Activated CD8-positive, alpha-beta T cell treated with anti-CD3 and anti-CD28 coated beads, Interleukin-2, amount 10 ng/mL, durations not matched to agents 7 days and 5 days (primary cell): Measurements from ENCODE around the gene RPS6KA1. TPM values are rescaled to one million over a fixed set of nuclear protein-coding genes. Genes with fewer than 3 reads are reported as not detected.
"Not testable (repeated sequence)": the region's sequence is repeated elsewhere in the genome, so short reads cannot be mapped to it uniquely, and the experiment has no call there.

Source experiments
- ATAC-seq: fragments of 150-1000 bp; cut with Tn5 transposase; one replicate; pipeline ENCODE4 v1.10.0; 2021; ENCODE audit warnings: moderate library complexity
- CTCF ChIA-PET: fragments of 350-600 bp; sonication (Branson Sonifier 250); formaldehyde crosslinking; loops from one replicate; lab custom pipeline; 2021; ENCODE audit warnings: antibody characterized with exemption; lab: Charles Lee
- POLR2A ChIA-PET: fragments of 350-600 bp; sonication (Branson Sonifier 250); formaldehyde crosslinking; loops from one replicate; lab custom pipeline; 2021; ENCODE audit warnings: antibody characterized with exemption; lab: Charles Lee
- DNase-seq: peaks from one replicate; pipeline ENCODE4 v3.0.0-alpha.2; 2020
- H3K27ac Mint-ChIP-seq: one replicate; pipeline ENCODE4 v1.8.0; 2021; ENCODE audit warnings: mild to moderate bottlenecking, mixed read lengths
- H3K27me3 Mint-ChIP-seq: one replicate; pipeline ENCODE4 v1.8.0; 2021; ENCODE audit warnings: low read depth, mixed read lengths
- H3K36me3 Mint-ChIP-seq: one replicate; pipeline ENCODE4 v1.8.0; 2021; ENCODE audit warnings: low read depth, mixed read lengths
- H3K4me1 Mint-ChIP-seq: one replicate; pipeline ENCODE4 v1.8.0; 2021; ENCODE audit warnings: low read depth, mixed read lengths
- H3K4me3 Mint-ChIP-seq: one replicate; pipeline ENCODE4 v1.8.0; 2021; ENCODE audit warnings: mild to moderate bottlenecking, mixed read lengths
- H3K9me3 Mint-ChIP-seq: one replicate; pipeline ENCODE4 v1.8.0; 2022; ENCODE audit warnings: mixed read lengths; ENCODE audit not compliant: insufficient read depth
- total RNA-seq, 2 experiments: library from RNA; stranded (reverse); gene quantifications; one replicate each; pipeline ENCODE4 v1.2.3, GENCODE V29; 2021

RPS6KA1 gene
- total RNA-seq, 2 experiments from 2014 or later, result 179 to 193 TPM

DNA sequence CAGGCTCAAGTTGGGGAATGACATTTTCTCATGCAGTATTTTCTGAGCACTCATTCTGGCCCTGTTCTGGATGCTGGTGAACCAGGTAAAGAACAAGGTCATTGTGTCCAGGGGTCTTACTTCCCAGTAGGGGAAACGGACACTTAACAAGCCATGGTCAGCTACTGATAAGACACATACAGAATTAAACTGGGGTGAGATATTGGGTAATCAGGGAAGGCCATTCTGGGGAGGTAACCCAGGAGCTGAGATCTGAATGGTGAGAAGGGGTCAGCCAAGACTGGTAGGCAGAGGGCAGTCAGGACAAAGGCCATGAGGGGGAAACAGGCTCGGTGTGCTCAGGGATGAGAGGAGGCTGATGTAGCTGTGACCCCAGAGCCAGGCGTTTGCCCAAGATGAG lies 45.8 kb downstream of the RPS6KA1 start:
- DNase-seq (no peak), ATAC-seq (no peak)
- H3K27ac Mint-ChIP-seq, result peak overlapping the region; percentile 23
- CTCF ChIA-PET, result interaction anchor here (1.6 to 2.0 kb wide), 2 partner anchors 33 to 37 kb away, joined by 3 to 6 read pairs; no protein-coding TSS in a partner anchor
- no peaks in the 10 kb centered on the region for H3K27me3 Mint-ChIP-seq
- no peaks in the 10 kb centered on the region for H3K9me3 Mint-ChIP-seq
- no peak overlapping the region for H3K4me3 Mint-ChIP-seq
- peaks cover 41% of the 10 kb centered on the region for H3K36me3 Mint-ChIP-seq
- POLR2A ChIA-PET, result interaction anchor here (1.2 kb wide), 1 partner anchor 325 kb away, joined by 3 read pairs; the partner anchor contains the start of gene GPATCH3
- peaks cover 23% of the 10 kb centered on the region for H3K4me1 Mint-ChIP-seq

DNA sequence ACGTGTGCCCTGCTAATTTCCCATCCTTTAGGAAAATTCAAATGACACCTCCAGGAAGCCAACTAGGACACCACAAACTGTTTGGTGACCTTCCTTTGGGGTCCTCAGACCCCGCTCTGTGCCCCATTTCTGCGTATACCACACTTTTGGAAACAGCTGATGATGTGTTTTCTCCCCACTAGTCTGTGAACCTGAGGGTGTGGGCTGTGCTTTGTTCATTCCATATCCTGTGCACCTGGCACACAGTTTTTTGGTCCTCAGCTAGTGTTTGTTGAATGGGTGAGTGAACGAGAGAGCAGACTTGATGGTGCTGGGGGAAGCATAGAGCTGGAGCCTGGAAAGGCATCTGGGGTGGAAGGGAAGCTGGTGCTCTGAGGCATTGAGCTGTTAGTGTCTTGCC lies 48.6 kb downstream of the RPS6KA1 start:
- ATAC-seq (no peak), DNase-seq (no peak)
- no peak overlapping the region for H3K4me3 Mint-ChIP-seq
- H3K27ac Mint-ChIP-seq, result peak overlapping the region; percentile 9
- ChIA-PET CTCF (interaction anchor here (1.1 to 1.7 kb wide), 2 partner anchors 14 to 40 kb away, joined by 4 read pairs; no protein-coding TSS in a partner anchor), POLR2A (interaction anchor here (1.0 kb wide), 2 partner anchors 77 to 114 kb away, joined by 3 read pairs; no protein-coding TSS in a partner anchor)
- peaks cover 31% of the 10 kb centered on the region for H3K4me1 Mint-ChIP-seq
- H3K9me3 Mint-ChIP-seq, result no peaks in the 10 kb centered on the region
- no peaks in the 10 kb centered on the region for H3K27me3 Mint-ChIP-seq
- peaks cover 19% of the 10 kb centered on the region for H3K36me3 Mint-ChIP-seq

DNA sequence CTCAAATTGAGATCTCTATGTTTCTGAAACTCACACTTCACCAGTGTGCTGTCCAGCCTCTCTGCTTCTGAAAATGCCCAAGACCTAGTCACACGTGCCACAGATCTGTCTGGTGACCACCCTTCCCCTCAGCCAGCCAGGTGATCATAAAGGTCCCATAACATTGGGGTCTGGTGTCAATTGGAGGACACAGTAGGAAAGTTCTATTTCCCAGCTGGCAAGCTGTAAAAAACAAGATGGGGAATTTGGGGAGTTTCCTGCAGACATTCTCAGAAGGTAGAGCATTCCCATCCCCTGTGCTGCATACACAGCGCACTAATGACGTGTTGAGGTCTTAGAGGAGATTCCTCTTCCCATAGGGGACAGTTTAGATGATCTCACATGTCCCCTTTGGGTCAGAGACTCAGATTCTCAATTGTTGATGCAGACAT lies 50.1 kb downstream of the RPS6KA1 start:
- no peak for ATAC-seq
- no peak for DNase-seq
- H3K9me3 Mint-ChIP-seq, result no peaks in the 10 kb centered on the region
- H3K36me3 Mint-ChIP-seq, result peaks cover 12% of the 10 kb centered on the region
- H3K27me3 Mint-ChIP-seq, result no peaks in the 10 kb centered on the region
- ChIA-PET CTCF (interaction anchor here (1.7 kb wide), 1 partner anchor 41 kb away, joined by 4 read pairs; no protein-coding TSS in a partner anchor), POLR2A (no interaction called here)
- H3K4me3 Mint-ChIP-seq, result no peak overlapping the region
- H3K4me1 Mint-ChIP-seq, result peaks cover 32% of the 10 kb centered on the region
- H3K27ac Mint-ChIP-seq, result no peak overlapping the region

DNA sequence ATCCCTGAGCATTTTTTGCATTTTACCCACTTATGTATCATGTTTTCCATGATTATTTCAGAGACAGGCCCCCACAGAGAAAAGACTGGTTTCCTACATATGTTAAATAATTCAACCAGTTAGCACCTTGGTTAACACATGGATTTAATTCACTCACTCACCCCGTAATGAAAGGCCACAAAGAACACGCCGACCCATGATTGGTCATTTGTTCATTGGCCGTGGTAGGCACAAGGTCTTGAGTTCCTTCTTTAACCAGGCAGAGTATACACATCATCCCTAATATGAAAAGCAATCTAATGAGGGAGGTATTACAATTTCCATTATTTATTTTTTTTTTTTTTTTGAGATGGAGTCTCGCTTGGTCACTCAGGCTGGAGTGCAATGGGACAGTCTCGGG lies 50.6 kb downstream of the RPS6KA1 start:
- H3K4me3 Mint-ChIP-seq, result no peak overlapping the region
- CTCF ChIA-PET, result no interaction called here
- peaks cover 32% of the 10 kb centered on the region for H3K4me1 Mint-ChIP-seq
- H3K27me3 Mint-ChIP-seq, result no peaks in the 10 kb centered on the region
- ATAC-seq (no peak), DNase-seq (no peak)
- no peaks in the 10 kb centered on the region for H3K9me3 Mint-ChIP-seq
- no peak overlapping the region for H3K27ac Mint-ChIP-seq
- POLR2A ChIA-PET, result no interaction called here
- peaks cover 9% of the 10 kb centered on the region for H3K36me3 Mint-ChIP-seq

DNA sequence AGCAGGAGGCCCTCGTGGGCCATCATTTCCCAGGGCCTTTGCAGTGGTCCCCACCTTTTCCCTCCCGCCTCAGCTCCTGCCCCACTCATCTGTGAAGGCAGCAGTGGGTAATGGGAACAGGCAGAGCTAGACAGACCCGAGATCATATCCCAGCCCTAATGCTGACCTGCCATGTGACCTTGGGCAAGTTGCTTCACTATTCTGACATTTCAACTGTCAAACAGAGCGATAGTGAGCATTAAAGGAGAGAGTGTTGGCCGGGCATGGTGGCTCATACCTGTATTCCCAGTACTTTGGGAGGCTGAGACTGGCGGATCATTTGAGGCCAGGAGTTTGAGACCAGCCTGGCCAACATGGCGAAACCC lies 51.7 kb downstream of the RPS6KA1 start:
- POLR2A ChIA-PET, result no interaction called here
- H3K4me1 Mint-ChIP-seq, result peaks cover 32% of the 10 kb centered on the region
- no peak for ATAC-seq

DNA sequence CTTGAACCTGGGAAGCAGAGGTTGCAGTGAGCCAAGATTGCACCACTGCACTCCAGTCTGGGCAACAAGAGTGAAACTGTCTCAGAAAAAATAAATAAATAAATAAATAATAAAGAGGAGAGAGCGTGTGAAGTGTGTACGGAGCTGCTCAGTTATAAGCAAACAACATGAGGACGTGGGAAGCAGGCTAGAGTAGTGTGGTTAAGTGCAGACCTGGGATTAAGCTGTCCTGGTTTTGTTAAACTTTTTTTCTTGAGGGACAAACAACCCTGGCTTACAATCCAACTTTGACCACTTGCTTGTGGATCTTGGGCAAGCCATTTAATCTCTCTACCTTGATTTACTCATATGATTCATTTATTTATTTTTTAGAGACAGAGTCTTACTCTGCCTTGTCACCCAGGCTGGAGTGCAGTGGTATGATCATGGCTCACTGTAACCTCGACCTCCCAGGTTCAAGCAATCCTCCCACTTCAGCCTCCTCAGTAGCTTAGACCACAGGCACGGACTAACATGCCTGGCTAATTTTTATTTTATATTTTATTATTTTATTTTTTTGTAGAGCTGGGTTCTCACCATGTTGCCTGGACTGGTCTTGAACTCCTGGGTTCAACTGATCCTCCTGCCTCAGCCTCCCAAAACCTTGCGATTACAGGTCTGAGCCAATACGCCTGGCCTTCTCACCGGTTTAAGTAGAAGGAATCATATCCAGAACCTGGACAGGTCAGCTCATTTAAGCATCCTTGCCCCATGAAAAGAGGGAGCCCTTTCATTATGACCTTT lies 52.7 kb downstream of the RPS6KA1 start:
- Mint-ChIP-seq H3K9me3 (no peaks in the 10 kb centered on the region), H3K27ac (no peak overlapping the region)
- no peak for DNase-seq

More for the DNA sequence above, 51.7 kb downstream of the RPS6KA1 start:
- H3K4me3 Mint-ChIP-seq, result no peak overlapping the region
- H3K27ac Mint-ChIP-seq, result no peak overlapping the region
- CTCF ChIA-PET, result interaction anchor here (1.3 kb wide), 2 partner anchors 25 to 80 kb away, joined by 3 read pairs; no protein-coding TSS in a partner anchor
- DNase-seq, result no peak
- peaks cover under 1% of the 10 kb centered on the region for H3K36me3 Mint-ChIP-seq
- H3K9me3 Mint-ChIP-seq, result no peaks in the 10 kb centered on the region
- H3K27me3 Mint-ChIP-seq, result no peaks in the 10 kb centered on the region

DNA sequence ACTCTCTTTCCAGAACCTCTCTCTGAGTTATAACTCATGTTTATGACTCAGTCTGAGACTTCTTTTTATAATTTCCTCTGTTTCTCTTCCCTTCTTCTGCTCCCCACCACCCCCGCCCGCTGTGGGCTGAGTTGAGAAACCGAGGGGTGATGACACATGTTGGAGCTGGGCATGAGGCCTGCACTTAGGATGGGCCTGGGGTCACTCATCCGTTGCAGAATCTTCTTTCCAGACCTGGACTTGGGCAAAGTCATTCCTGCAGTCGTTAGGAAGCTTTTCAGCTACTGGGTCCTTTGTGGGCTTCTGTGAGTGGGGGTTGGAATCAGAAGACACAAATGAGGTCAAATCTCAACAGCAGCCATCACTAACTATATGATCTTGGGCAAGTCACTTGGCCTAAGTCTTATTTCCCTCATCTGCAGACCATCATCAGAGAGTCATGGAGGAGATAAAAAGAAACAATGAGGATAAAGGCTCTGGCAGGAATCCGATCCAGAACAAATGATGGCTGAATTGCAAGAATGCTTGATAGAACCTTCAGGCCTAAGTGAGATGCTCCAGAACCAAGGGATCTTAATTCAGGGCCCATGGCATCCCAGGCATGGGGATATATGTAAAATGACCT lies 53.4 kb downstream of the RPS6KA1 start:
- H3K27me3 Mint-ChIP-seq, result no peaks in the 10 kb centered on the region
- peaks cover 28% of the 10 kb centered on the region for H3K4me1 Mint-ChIP-seq
- CTCF ChIA-PET, result interaction anchor here (0.6 to 1.8 kb wide), 5 partner anchors 12 to 207 kb away, joined by 3 to 8 read pairs (median 4); no protein-coding TSS in a partner anchor
- H3K36me3 Mint-ChIP-seq, result no peaks in the 10 kb centered on the region
- H3K9me3 Mint-ChIP-seq, result no peaks in the 10 kb centered on the region
- peak overlapping the region; percentile 35 for H3K27ac Mint-ChIP-seq
- POLR2A ChIA-PET, result interaction anchor here (0.6 to 1.0 kb wide), 2 partner anchors 42 to 114 kb away, joined by 3 read pairs; no protein-coding TSS in a partner anchor
- no peak for ATAC-seq
- DNase-seq, result peak; percentile 40
- H3K4me3 Mint-ChIP-seq, result no peak overlapping the region

More for the DNA sequence above, 52.7 kb downstream of the RPS6KA1 start:
- no peaks in the 10 kb centered on the region for H3K27me3 Mint-ChIP-seq
- ChIA-PET POLR2A (interaction anchor here (1.0 kb wide), 1 partner anchor 41 kb away, joined by 3 read pairs; no protein-coding TSS in a partner anchor), CTCF (interaction anchor here (0.6 to 1.8 kb wide), 7 partner anchors 11 to 208 kb away, joined by 3 to 8 read pairs (median 4); no protein-coding TSS in a partner anchor)
- no peaks in the 10 kb centered on the region for H3K36me3 Mint-ChIP-seq
- H3K4me3 Mint-ChIP-seq, result no peak overlapping the region
- ATAC-seq, result no peak
- H3K4me1 Mint-ChIP-seq, result peaks cover 32% of the 10 kb centered on the region

DNA sequence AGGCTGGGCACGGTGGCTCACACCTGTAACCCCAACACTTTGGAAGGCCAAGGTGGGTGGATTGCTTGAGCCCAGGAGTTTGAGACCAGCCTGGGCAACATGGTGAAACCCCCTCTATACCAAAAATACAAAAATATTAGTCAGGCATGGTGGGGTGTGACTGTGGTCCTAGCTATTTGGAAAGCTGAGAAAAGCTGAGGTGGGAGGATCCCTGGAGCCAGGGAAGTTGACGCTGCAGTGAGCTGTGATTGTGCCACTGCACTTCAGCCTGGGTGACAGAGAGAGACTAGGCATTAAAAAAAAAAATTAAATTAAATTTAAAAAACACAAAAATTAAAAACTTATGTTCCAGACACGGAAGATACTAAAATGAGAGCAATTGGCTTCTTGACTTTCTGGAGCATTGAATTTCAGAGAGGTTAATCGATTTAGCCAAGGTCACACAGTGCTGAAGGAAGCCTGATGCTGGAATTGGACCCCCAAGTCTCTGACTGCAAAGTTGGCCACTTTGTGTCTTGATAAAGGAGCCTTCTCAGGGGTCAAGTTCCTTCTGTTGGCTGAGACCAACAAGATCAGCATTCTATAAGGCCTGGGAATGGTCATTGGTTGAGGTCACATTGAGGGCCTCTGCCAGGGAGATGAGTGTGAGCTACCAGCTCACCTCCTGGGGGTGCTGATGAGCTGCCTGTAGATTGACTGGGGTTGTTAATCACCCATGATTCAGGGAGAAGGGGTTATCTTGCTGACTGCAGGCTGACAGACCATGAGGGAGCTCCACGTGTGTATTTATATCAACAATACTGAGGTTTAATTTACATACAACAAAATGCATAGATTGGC lies 54.3 kb downstream of the RPS6KA1 start:
- no peaks in the 10 kb centered on the region for H3K36me3 Mint-ChIP-seq
- no peak overlapping the region for H3K27ac Mint-ChIP-seq
- CTCF ChIA-PET, result interaction anchor here (0.7 to 2.1 kb wide), 9 partner anchors 15 to 303 kb away, joined by 3 to 11 read pairs (median 3); no protein-coding TSS in a partner anchor
- DNase-seq (no peak), ATAC-seq (peak; percentile 43)
- H3K4me3 Mint-ChIP-seq, result no peak overlapping the region
- peaks cover 24% of the 10 kb centered on the region for H3K4me1 Mint-ChIP-seq
- H3K27me3 Mint-ChIP-seq, result no peaks in the 10 kb centered on the region
- H3K9me3 Mint-ChIP-seq, result peaks cover 1% of the 10 kb centered on the region
- POLR2A ChIA-PET, result interaction anchor here (1.2 kb wide), 1 partner anchor 205 kb away, joined by 3 read pairs; no protein-coding TSS in a partner anchor

DNA sequence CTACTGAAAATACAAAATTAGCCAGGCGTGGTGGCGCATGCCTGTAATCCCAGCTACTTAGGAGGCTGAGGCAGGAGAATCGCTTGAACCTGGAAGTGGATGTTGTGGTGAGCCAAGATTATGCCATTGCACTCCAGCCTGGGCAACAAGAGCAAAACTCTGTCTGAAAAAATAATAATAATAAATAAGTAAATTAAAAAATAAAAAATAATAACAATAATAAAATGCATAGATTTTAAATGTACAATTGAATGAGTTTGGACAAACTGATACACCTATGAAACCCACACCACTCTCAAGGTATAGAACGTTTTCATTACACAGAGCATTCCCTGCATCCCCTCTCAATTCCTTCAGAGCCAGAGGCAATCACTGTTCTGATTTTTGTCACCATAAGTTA lies 55.0 kb downstream of the RPS6KA1 start:
- H3K27ac Mint-ChIP-seq, H3K27me3 Mint-ChIP-seq, H3K4me3 Mint-ChIP-seq, H3K9me3 Mint-ChIP-seq, DNase-seq, H3K36me3 Mint-ChIP-seq, ATAC-seq: not testable (repeated sequence)
- POLR2A ChIA-PET, result interaction anchor here (0.7 to 1.2 kb wide), 2 partner anchors 204 to 668 kb away, joined by 3 read pairs; no protein-coding TSS in a partner anchor
- CTCF ChIA-PET, result interaction anchor here (0.7 to 2.1 kb wide), 9 partner anchors 14 to 274 kb away, joined by 3 to 11 read pairs (median 3); no protein-coding TSS in a partner anchor
- H3K4me1 Mint-ChIP-seq, result peaks cover 23% of the 10 kb centered on the region

DNA sequence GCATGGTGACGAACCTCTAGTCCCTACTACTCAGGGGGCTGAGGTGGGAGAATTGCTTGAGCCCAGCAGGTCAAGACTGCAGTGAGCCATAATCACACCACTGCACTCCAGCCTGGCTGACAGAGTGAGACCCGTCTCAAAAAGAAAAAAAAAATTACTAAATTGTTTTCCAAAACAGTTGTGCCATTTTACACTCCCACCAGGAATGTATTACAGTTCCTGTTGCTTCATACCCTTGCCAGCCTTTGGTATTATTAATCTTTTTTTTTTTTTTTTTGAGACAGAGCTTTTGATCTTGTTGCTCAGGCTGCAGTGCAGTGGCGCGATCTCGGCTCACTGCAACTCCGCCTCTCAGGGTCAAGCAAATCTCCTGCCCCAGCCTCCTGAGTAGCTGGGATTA lies 55.9 kb downstream of the RPS6KA1 start:
- peaks cover 17% of the 10 kb centered on the region for H3K4me1 Mint-ChIP-seq
- no peak overlapping the region for H3K27ac Mint-ChIP-seq
- ATAC-seq (no peak), DNase-seq (no peak)
- no peaks in the 10 kb centered on the region for H3K27me3 Mint-ChIP-seq
- no peaks in the 10 kb centered on the region for H3K36me3 Mint-ChIP-seq
- peaks cover 4% of the 10 kb centered on the region for H3K9me3 Mint-ChIP-seq
- ChIA-PET CTCF (interaction anchor here (0.8 to 2.1 kb wide), 6 partner anchors 13 to 224 kb away, joined by 3 to 11 read pairs (median 4); no protein-coding TSS in a partner anchor), POLR2A (interaction anchor here (0.7 to 1.2 kb wide), 2 partner anchors 204 to 669 kb away, joined by 3 read pairs; no protein-coding TSS in a partner anchor)
- H3K4me3 Mint-ChIP-seq, result no peak overlapping the region
